NCI-H128 (cell line): Measurements from ENCODE around the gene GARIN1A.
"Not testable (repeated sequence)": the region's sequence is repeated elsewhere in the genome, so short reads cannot be mapped to it uniquely, and the experiment has no call there.

Source experiments
- DNase-seq: peaks from one replicate; lab custom pipeline; 2025; ENCODE audit not compliant: unreplicated experiment; lab: John Stamatoyannopoulos, UW

The GARIN1A gene

DNA sequence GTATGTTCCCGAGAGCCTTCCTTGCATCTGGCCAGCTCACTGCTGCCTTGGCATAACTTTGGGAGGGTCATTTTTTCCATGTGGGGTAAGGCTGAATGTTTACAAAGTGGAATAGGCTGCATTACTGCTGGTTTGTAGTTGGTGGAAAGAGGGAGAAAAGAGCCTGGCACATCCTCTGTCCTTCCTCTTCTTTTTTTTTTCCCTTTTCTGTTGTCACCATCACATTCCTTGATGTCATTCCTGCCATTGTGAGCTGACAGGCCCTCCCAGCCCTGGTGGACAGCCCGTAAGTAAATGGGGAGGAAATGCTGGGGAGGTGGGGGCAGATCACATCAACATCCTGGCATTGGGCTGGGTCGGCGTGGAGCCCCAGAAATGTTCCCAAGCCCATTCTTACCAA lies at the start of gene GARIN1A:
Gene GARIN1A (plus strand): TSS at position 301 of the 400 bp plus-strand sequence. CDS start 106 bp downstream, outside the sequence.
- DNase-seq: no peak

DNA sequence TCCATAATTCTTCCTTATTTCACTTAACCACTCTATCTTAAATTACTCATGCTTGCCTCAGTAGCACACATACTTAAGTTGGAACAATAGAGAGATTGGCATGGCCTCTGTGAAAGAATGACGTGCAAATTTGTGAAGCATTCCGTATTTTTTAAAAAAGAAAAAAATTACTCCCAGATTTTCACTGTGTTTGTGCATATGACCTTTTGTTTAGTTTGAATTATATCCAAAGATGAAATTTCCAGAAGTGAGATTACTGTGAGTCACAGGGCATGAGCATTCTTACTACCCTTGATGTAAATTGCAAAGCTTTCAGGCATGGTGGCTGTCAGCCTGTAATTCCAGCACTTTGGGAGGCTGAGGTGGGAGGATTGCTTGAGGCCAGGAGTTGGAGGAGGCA lies 45.0 kb upstream of the GARIN1A start:
- DNase-seq: not testable (repeated sequence)

GRCh38 chr7:128633915-128634314 lies 38.2 kb upstream of the GARIN1A start:
- DNase-seq: not testable (repeated sequence)

GRCh38 chr7:128645206-128645605 lies 26.9 kb upstream of the GARIN1A start:
- not testable (repeated sequence) for DNase-seq

- DNase-seq: not testable (repeated sequence)
These were observed 26.2 kb upstream of the GARIN1A start for GRCh38 chr7:128645844-128646243.

DNA sequence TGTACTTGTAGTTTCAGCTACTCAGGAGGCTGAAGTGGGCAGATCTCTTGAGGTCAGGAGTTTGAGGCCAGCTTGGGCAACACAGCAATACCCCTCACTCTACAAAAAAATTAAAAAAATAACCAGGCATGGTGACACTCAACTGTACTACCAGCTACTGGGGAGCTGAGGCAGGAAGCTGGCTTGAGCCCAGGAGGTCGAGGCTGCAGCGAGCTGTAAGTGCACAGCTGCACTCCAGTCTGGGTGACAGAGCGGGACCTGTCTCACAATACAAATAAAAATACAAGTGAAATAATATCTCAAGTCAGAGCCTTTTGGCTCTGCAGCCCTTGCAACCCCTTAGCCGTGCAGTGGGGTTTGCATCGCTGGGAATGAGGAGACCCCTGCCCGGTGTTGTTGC lies 25.2 kb upstream of the GARIN1A start:
- DNase-seq: not testable (repeated sequence)

DNA sequence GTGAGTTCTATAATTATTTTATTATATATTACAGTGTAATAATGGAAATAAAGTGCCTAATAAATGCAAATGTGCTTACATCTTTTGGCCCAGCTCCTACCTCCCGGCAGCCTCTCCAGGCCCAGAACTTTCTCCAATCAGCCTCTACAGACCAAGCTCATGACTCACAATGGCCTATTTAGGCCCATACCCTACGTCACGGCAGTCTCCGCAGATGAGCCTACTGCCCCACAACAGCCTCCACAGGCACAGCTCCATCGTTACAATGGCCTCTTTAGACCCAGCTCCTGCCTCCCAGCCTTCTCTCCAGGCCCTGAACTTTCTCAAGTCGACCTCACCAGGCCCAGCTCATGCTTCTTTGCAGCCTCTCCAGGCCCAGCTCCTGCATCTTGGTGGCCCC lies 21.0 kb upstream of the GARIN1A start:
- DNase-seq: not testable (repeated sequence)

GRCh38 chr7:128652606-128653005 lies 19.5 kb upstream of the GARIN1A start:
- DNase-seq: not testable (repeated sequence)

DNA sequence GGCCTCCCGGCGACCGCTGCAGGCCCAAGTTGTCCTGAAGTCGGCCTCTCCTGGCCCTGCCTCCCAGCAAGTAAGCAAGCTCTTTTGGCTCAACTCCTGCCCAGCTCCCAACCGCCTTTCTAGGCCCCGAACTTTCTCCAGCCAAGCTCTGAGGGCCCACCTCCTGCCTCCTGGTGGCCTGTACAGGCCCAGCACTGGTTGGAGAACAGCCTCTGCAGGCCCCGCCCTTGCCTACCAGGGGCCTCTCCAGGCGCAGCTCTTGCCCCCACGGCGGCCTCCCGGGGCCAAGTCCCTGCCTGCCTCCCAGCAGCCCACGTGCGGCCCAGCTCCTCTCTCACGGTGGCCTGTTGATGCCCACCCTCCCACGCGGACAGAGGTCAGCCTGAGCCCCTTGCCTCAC lies 18.9 kb upstream of the GARIN1A start:
- not testable (repeated sequence) for DNase-seq

DNA sequence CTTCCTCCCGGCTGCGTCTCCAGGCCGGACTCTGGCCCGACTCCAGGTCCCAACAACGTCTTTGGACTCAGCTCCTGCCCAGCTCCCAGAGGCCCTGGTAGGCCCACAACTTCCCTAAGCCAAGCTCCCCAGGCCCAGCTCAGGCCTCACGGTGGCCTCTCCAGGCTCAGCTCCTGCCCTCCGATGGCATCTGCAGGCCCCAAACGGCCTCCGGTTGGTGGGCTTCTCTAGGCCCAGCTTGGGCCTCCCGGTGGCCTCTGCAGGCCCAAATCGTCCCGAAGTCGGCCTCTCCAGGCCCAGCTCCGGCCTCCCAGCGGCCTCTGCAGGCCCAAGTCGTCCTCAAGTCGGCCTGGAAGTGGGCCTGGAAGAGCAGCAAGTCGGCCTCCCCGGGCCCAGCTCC lies 18.0 kb upstream of the GARIN1A start:
- not testable (repeated sequence) for DNase-seq

DNA sequence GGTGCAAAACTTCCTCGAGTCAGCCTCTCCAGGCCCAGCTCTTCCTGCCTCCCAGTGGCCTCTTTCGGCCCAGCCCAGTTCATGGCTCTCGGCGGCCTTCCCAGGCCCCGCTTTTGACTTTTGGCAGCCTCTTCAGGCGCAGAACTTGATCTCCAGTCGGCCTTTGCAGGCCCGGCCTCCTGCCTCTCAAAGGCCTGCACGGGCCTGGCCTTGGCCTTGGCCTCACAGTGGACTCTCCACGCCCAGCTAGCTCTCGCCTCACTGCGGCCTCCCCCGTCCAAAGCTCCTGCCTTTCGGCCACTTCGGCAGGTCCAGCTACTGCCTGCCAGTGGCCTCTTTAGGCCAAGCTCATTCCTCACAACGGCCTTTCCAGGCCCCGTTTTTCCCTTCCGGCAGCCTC lies 17.6 kb upstream of the GARIN1A start:
- DNase-seq: not testable (repeated sequence)

DNA sequence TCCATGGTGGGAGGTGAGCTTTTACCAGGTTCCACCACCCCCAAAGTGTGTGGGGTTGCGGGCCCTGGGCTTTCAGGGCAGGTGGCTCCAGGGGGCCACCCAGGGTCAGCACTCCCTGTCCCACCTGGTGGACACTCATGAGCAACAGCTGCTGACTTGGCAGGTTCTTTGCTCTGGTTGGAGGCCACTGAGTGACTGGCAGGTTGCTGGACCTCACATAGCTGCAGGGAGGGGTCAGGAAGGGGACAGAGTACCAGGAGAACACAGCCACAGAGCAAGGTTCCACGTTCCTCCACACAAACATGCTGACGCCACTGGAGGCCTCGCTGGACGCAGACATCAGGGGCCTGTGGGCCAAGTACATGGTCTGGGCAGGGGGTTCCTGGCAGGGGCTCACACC lies 13.7 kb upstream of the GARIN1A start:
- DNase-seq: not testable (repeated sequence)

GRCh38 chr7:128660596-128660995 lies 11.5 kb upstream of the GARIN1A start:
- DNase-seq: no peak

DNA sequence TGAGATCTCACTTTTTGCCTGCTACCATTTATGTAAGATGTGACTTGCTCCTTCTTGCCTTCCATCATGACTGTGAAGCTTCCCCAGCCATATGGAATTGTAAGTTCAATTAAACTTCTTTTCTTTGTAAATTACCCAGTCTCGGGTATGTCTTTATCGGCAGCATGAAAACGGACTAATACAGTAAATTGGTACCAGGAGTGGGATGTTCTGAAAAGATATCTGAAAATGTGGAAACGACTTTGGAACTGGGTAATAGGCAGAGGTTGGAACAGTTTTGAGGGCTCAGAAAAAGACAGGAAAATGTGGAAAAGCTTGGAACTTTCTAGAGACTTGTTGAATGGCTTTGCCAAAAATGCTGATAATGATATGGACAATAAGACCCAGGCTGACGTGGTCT lies 10.6 kb upstream of the GARIN1A start:
- DNase-seq: no peak

- DNase-seq: no peak
These were observed 10.0 kb upstream of the GARIN1A start for GRCh38 chr7:128662091-128662490.

GRCh38 chr7:128663223-128663622 lies 8.9 kb upstream of the GARIN1A start:
- DNase-seq: not testable (repeated sequence)

- no peak for DNase-seq
These were observed 7.0 kb upstream of the GARIN1A start for GRCh38 chr7:128665057-128665456.

GRCh38 chr7:128666200-128666599 lies 5.9 kb upstream of the GARIN1A start:
- no peak for DNase-seq

DNA sequence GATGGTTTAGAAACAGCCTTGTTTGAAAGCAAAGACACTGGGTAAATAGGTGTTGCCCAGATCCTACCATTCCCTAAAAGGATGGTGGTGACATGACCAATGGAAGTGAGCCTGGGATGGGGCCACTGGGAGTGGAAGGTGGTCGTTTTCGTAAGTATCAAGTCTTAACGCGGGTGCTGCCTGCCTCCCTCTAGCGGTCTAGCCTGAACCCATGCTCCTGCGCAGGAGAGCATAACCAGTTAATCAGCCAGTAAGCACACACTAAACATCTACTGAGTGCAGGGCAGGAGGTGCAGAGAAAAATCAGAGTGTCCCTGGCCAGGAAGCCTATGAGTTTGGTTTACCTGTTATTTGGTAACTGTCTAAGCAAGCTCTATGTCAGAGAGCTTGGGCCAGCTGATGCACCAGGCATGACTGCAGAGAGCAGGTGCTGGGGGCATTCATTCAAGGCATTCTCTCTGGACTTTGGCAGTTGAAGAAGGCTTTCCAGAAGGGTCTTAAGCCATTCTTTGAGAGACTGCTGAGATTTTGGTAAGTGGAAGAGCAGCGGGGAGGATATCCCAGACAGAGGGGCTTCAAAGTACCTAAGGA lies 930 bp downstream of the GARIN1A start:
- DNase-seq: no peak

GRCh38 chr7:128673571-128673970 lies 1.5 kb downstream of the GARIN1A start:
- no peak for DNase-seq

DNA sequence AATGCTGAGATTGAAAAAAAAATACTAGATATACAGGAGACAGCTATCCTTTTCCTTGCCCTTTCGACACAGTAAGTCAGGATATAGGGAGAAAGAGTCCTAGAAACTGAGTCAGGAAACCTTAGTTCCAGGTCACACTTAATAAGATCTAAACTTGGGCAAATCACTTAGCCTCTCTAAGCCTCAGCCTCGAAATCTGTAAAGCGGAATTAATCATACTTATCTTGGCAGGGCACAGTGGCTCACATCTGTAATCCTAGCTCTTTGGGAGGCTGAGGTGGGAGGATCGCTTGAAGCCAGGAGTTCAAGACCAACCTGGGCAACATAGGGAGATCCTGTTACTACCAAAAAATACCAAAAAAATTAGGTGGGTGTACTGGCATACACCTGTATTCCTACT lies 4.6 kb downstream of the GARIN1A start:
- DNase-seq: no peak

DNA sequence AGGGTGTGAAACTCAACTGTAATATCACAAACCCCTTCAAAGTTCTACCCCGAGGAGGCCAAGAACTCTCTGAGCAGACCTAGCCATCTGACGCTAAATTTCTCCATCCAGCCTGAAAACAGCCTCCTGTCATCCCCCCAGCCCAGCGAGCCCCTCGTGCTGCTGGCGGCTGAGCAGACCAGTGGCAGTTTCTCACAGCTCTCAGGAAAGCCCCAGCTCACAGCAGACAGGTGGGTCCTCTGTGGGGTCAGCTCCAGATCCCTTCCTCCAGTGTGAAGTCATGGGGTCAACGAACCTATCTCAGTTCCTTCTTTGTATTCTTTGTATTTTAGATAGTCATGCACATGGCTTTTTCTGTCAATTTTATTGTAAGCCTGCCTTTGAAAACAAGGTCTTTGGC lies 7.8 kb downstream of the GARIN1A start:
- no peak for DNase-seq

- no peak for DNase-seq
These were observed 9.9 kb downstream of the GARIN1A start for GRCh38 chr7:128681794-128682537.
